ENCODE results near the gene NOP53. TPM values are rescaled to one million over a fixed set of nuclear protein-coding genes. Genes with fewer than 3 reads are reported as not detected.
"Not testable (repeated sequence)": the region's sequence is repeated elsewhere in the genome, so short reads cannot be mapped to it uniquely, and the experiment has no call there.

The NOP53 gene
- total and polyA plus RNA-seq, 2 donors (not counting 1 experiment from before 2014, with no cell fraction given), result 59.6 to 60.8 TPM

DNA sequence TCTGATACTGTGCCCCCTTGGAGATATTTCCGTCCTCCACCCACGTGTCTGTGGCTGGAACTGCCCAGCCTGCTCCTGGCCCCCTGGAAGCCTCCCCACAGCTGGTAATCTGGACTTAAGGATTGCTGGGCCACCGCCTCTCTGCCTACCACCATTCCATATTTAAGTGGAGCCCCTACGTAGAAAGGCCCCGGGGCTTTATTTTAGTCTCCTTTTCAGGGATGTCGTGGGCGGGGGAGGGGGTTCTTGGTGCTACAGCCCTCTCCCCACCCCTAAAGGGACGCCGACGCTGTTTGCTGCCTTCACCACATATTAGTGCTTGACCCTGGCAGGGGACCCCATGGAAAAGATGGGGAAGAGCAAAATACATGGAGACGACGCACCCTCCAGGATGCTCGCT lies 2.7 kb upstream of the NOP53 start:
- Histone ChIP-seq H3K36me3 (ENCODE audit: control insufficient read depth, insufficient read depth, low read length) (peaks cover 20% of the 10 kb centered on the region), H3K9me3 (ENCODE audit: control insufficient read depth, insufficient read depth, low read depth, low read length) (no peaks in the 10 kb centered on the region), H3K27me3 (ENCODE audit: control insufficient read depth, insufficient read depth, low read length) (no peaks in the 10 kb centered on the region), H3K4me1 (ENCODE audit: control insufficient read depth, extremely low read depth, insufficient read depth, low read length) (peaks cover 19% of the 10 kb centered on the region), H3K27ac (ENCODE audit: insufficient read depth, low read length) (peak overlapping the region; percentile 82), H4K20me1 (ENCODE audit: control insufficient read depth, extremely low read depth, insufficient read depth, low read length) (no peaks in the 10 kb centered on the region), H3K4me2 (ENCODE audit: extremely low read depth, insufficient read depth, low read length) (no peak overlapping the region), H3K4me3 (replicated peaks in 1 of 4; ENCODE audit: control extremely low read depth in 1 of 4, insufficient read depth in 1 of 4, low read depth in 3 of 4, low read length in 4 of 4) (peak overlapping the region in 1 of 4 experiments; percentile 21), H2AFZ (ENCODE audit: low read length) (no peak overlapping the region), H3K79me2 (ENCODE audit: control insufficient read depth, insufficient read depth, low read length) (peaks cover 21% of the 10 kb centered on the region), H3K9ac (ENCODE audit: insufficient read depth, low read length) (peak overlapping the region; percentile 34)
- TF ChIP-seq EZH2 (IDR thresholded peaks at IDR 0.05; ENCODE audit: low read length, missing control alignments), result no peak
- DNase-seq (ENCODE audit: low read depth in 2 of 2), result peak in 1 of 2 donors; percentile 57

DNA sequence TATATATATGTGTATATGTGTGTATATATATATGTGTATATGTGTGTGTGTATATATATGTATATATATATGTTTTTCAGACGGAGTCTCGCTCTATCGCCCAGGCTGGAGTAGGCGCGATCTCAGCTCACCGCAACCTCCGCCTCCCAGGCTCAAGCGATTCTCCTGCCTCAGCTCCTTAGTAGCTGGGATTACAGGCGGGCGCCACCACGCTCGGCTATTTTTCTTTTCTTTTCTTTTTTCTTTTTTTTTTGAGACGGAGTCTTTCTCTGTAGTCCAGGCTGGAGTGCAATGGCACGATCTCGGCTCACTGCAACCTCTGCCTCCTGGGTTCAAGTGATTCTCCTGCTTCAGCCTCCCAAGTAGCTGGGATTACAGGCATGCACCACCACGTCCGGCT lies 783 bp downstream of the NOP53 start:
- DNase-seq (ENCODE audit: low read depth in 2 of 2); H3K9me3 ChIP-seq (ENCODE audit: control insufficient read depth, insufficient read depth, low read depth, low read length); H3K27me3 ChIP-seq (ENCODE audit: control insufficient read depth, insufficient read depth, low read length); H3K9ac ChIP-seq (ENCODE audit: insufficient read depth, low read length); H4K20me1 ChIP-seq (ENCODE audit: control insufficient read depth, extremely low read depth, insufficient read depth, low read length); H2AFZ ChIP-seq (ENCODE audit: low read length): not testable (repeated sequence)
- H3K4me2 ChIP-seq (ENCODE audit: extremely low read depth, insufficient read depth, low read length), result peak overlapping the region; percentile 49
- H3K27ac ChIP-seq (ENCODE audit: insufficient read depth, low read length), result peak overlapping the region; percentile 19
- peak overlapping the region; percentile 75 to 90 (median 80) for H3K4me3 ChIP-seq (replicated peaks in 1 of 4; ENCODE audit: control extremely low read depth in 1 of 4, insufficient read depth in 1 of 4, low read depth in 3 of 4, low read length in 4 of 4)
- H3K79me2 ChIP-seq (ENCODE audit: control insufficient read depth, insufficient read depth, low read length), result peaks cover 24% of the 10 kb centered on the region
- peaks cover 19% of the 10 kb centered on the region for H3K4me1 ChIP-seq (ENCODE audit: control insufficient read depth, extremely low read depth, insufficient read depth, low read length)
- H3K36me3 ChIP-seq (ENCODE audit: control insufficient read depth, insufficient read depth, low read length), result peaks cover 20% of the 10 kb centered on the region

DNA sequence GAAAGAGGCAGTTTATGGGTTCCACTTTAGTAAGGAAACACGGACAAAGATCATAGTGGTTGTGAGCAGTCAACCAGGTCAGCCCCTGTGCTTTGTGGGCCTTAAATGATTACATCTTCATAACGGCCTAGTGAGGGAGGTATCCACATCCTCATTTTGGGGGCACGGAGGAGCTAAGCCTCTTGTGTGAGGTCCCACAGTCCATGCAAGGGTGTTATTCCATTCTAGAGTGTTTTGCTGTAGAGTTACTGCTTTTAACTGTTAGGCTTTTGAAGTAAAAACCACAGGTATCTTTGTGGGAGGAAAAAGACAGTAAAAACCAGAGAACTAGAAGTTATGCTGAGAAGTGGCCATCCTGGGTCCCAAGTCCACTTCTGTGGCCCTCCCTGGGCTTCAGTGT lies 4.0 kb downstream of the NOP53 start:
- Histone ChIP-seq H3K36me3 (ENCODE audit: control insufficient read depth, insufficient read depth, low read length) (peaks cover 31% of the 10 kb centered on the region), H3K9me3 (ENCODE audit: control insufficient read depth, insufficient read depth, low read depth, low read length) (no peaks in the 10 kb centered on the region), H3K4me2 (ENCODE audit: extremely low read depth, insufficient read depth, low read length) (no peak overlapping the region), H3K27me3 (ENCODE audit: control insufficient read depth, insufficient read depth, low read length) (no peaks in the 10 kb centered on the region), H3K27ac (ENCODE audit: insufficient read depth, low read length) (no peak overlapping the region), H3K9ac (ENCODE audit: insufficient read depth, low read length) (no peak overlapping the region), H3K4me1 (ENCODE audit: control insufficient read depth, extremely low read depth, insufficient read depth, low read length) (peaks cover 3% of the 10 kb centered on the region), H3K4me3 (replicated peaks in 1 of 4; ENCODE audit: control extremely low read depth in 1 of 4, insufficient read depth in 1 of 4, low read depth in 3 of 4, low read length in 4 of 4) (no peak overlapping the region), H2AFZ (ENCODE audit: low read length) (no peak overlapping the region), H3K79me2 (ENCODE audit: control insufficient read depth, insufficient read depth, low read length) (peaks cover 21% of the 10 kb centered on the region), H4K20me1 (ENCODE audit: control insufficient read depth, extremely low read depth, insufficient read depth, low read length) (peaks cover 2% of the 10 kb centered on the region)
- no peak for TF ChIP-seq EZH2 (IDR thresholded peaks at IDR 0.05; ENCODE audit: low read length, missing control alignments)
- TF ChIP-seq, protein P1, sequence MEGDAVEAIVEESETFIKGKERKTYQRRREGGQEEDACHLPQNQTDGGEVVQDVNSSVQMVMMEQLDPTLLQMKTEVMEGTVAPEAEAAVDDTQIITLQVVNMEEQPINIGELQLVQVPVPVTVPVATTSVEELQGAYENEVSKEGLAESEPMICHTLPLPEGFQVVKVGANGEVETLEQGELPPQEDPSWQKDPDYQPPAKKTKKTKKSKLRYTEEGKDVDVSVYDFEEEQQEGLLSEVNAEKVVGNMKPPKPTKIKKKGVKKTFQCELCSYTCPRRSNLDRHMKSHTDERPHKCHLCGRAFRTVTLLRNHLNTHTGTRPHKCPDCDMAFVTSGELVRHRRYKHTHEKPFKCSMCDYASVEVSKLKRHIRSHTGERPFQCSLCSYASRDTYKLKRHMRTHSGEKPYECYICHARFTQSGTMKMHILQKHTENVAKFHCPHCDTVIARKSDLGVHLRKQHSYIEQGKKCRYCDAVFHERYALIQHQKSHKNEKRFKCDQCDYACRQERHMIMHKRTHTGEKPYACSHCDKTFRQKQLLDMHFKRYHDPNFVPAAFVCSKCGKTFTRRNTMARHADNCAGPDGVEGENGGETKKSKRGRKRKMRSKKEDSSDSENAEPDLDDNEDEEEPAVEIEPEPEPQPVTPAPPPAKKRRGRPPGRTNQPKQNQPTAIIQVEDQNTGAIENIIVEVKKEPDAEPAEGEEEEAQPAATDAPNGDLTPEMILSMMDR (conservative IDR thresholded peaks at IDR 0.05 in 1 of 2, IDR thresholded peaks at IDR 0.05 in 1 of 2; ENCODE audit: low read depth in 1 of 2, low read length in 2 of 2), result no peak
- no peak for DNase-seq (ENCODE audit: low read depth in 2 of 2)

DNA sequence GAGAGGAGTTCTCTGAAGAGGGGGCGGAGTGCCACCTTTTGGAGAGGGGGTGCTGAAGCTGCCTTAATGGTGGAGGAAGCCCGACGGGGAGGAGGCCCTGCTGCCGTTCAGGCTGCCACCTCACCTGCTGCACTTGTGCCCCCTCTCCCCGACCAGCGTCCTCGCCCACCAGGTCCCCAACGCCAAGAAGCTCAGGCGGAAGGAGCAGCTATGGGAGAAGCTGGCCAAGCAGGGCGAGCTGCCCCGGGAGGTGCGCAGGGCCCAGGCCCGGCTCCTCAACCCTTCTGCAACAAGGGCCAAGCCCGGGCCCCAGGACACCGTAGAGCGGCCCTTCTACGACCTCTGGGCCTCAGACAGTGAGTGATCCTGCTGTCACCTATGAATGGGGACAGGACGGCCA lies 5.4 kb downstream of the NOP53 start:
- H3K27me3 ChIP-seq (ENCODE audit: control insufficient read depth, insufficient read depth, low read length), result no peaks in the 10 kb centered on the region
- H3K4me2 ChIP-seq (ENCODE audit: extremely low read depth, insufficient read depth, low read length), result no peak overlapping the region
- H3K36me3 ChIP-seq (ENCODE audit: control insufficient read depth, insufficient read depth, low read length), result peaks cover 34% of the 10 kb centered on the region
- DNase-seq (ENCODE audit: low read depth in 2 of 2), result no peak
- H3K9me3 ChIP-seq (ENCODE audit: control insufficient read depth, insufficient read depth, low read depth, low read length), result no peaks in the 10 kb centered on the region
- H3K9ac ChIP-seq (ENCODE audit: insufficient read depth, low read length), result no peak overlapping the region
- TF ChIP-seq, protein P1 (conservative IDR thresholded peaks at IDR 0.05 in 1 of 2, IDR thresholded peaks at IDR 0.05 in 1 of 2; ENCODE audit: low read depth in 1 of 2, low read length in 2 of 2), result no peak
- TF ChIP-seq EZH2 (IDR thresholded peaks at IDR 0.05; ENCODE audit: low read length, missing control alignments), result no peak
- peaks cover 2% of the 10 kb centered on the region for H4K20me1 ChIP-seq (ENCODE audit: control insufficient read depth, extremely low read depth, insufficient read depth, low read length)
- no peak overlapping the region for H3K4me3 ChIP-seq (replicated peaks in 1 of 4; ENCODE audit: control extremely low read depth in 1 of 4, insufficient read depth in 1 of 4, low read depth in 3 of 4, low read length in 4 of 4)
- no peak overlapping the region for H2AFZ ChIP-seq (ENCODE audit: low read length)
- no peak overlapping the region for H3K27ac ChIP-seq (ENCODE audit: insufficient read depth, low read length)
- H3K79me2 ChIP-seq (ENCODE audit: control insufficient read depth, insufficient read depth, low read length), result peaks cover 21% of the 10 kb centered on the region
- peaks cover 2% of the 10 kb centered on the region for H3K4me1 ChIP-seq (ENCODE audit: control insufficient read depth, extremely low read depth, insufficient read depth, low read length)

Measured in fibroblast of lung (primary cell).